A549 (cell line): ENCODE results near the gene CPTP. TPM values are rescaled to one million over a fixed set of nuclear protein-coding genes. Genes with fewer than 3 reads are reported as not detected.

Source experiments
- ATAC-seq, 2 experiments: fragments of 200-7000 bp in 1 of 2; fragments of >200 bp in 1 of 2; cut with Nextera tagmentation in 1 of 2; cut with Tn5 transposase in 1 of 2; 3 replicates each; pipeline versions ENCODE4 v1.8.0 to v1.9.1; 2018 to 2020; ENCODE audit warnings: mild to moderate bottlenecking in 1 of 2, moderate library complexity in 1 of 2
- CTCF ChIA-PET: fragments of 300-600 bp; sonication (Branson Sonifier 250); formaldehyde crosslinking; extraction: SDS; loops from one replicate; lab custom pipeline; 2021; ENCODE audit warnings: antibody characterized with exemption, inconsistent platforms; lab: Yijun Ruan, JAX
- POLR2A ChIA-PET: fragments of 350-600 bp; formaldehyde crosslinking; extraction: SDS; loops from one replicate; lab custom pipeline; 2021; ENCODE audit warnings: antibody characterized with exemption, inconsistent platforms; lab: Yijun Ruan, JAX
- DNase-seq, 2 experiments: peaks; one replicate each; pipeline versions ENCODE4 v3.0.0 to v3.0.0-alpha.2; 2011 to 2016; ENCODE audit warnings: low read depth in 1 of 2, low spot score in 1 of 2
- FAIRE-seq: peaks from 2 replicates; lab custom pipeline; 2011; peaks lifted over from hg19 to GRCh38; lab: Jason Lieb, UNC
- H3K27ac ChIP-seq, 2 experiments: fragments of >200 bp; sonication (Bioruptor Twin); formaldehyde crosslinking; 3 replicates each; pipeline ENCODE4 v1.5.1; 2016 to 2017
- H3K4me1 ChIP-seq: fragments of >200 bp; sonication (Bioruptor Twin); formaldehyde crosslinking; 3 replicates; pipeline ENCODE4 v1.6.1; 2016
- H3K4me2 ChIP-seq: fragments of >200 bp; sonication (Bioruptor Twin); formaldehyde crosslinking; 3 replicates; pipeline ENCODE4 v1.6.1; 2016
- H3K4me3 ChIP-seq: fragments of >200 bp; sonication (Bioruptor Twin); formaldehyde crosslinking; 3 replicates; pipeline ENCODE4 v1.5.1; 2016
- H3K9me3 ChIP-seq: fragments of >200 bp; sonication (Bioruptor Twin); formaldehyde crosslinking; 3 replicates; pipeline ENCODE4 v1.6.1; 2016
- ATOH8 ChIP-seq: fragments of 250-450 bp; sonication (Bioruptor Pico); IDR thresholded peaks from 2 replicates; pipeline ENCODE4 v1.5.0; 2020; ENCODE audit warnings: low read depth, mild to moderate bottlenecking, moderate library complexity
- BCL3 ChIP-seq: fragments of >200 bp; sonication (Bioruptor Twin); formaldehyde crosslinking; IDR thresholded peaks from 3 replicates; pipeline ENCODE4 v1.6.1; 2016
- BHLHE40 ChIP-seq: IDR thresholded peaks from 2 replicates; pipeline ENCODE4 v1.6.1; 2012; ENCODE audit warnings: low read depth, low read length, inconsistent platforms
- CBX2 ChIP-seq: fragments of 200-600 bp; sonication (generic); IDR thresholded peaks from 2 replicates; pipeline ENCODE4 v1.6.1; 2016; ENCODE audit warnings: low read depth, mild to moderate bottlenecking, borderline replicate concordance
- CHD2 ChIP-seq: fragments of 150-350 bp; IDR thresholded peaks from 2 replicates; pipeline ENCODE4 v1.6.1; 2014; ENCODE audit warnings: low read length; ENCODE audit not compliant: partially characterized antibody
- CHD4 ChIP-seq: fragments of 200-600 bp; sonication (generic); IDR thresholded peaks from 2 replicates; pipeline ENCODE4 v1.6.1; 2016; ENCODE audit warnings: antibody characterized with exemption, mild to moderate bottlenecking, borderline replicate concordance
- CTCF ChIP-seq: fragments of >200 bp; sonication (Bioruptor Twin); formaldehyde crosslinking; IDR thresholded peaks from 3 replicates; pipeline ENCODE4 v1.5.1; 2016
- EHF ChIP-seq: fragments of 250-450 bp; sonication (Bioruptor Pico); IDR thresholded peaks from 2 replicates; pipeline ENCODE4 v1.5.0; 2020; ENCODE audit warnings: mild to moderate bottlenecking
- EHMT2 ChIP-seq: fragments of 200-600 bp; sonication (generic); IDR thresholded peaks from 2 replicates; pipeline ENCODE4 v1.6.1; 2016; ENCODE audit warnings: antibody characterized with exemption, low read depth, mild to moderate bottlenecking, moderate library complexity
- ESRRA ChIP-seq: fragments of 150-350 bp; IDR thresholded peaks from 2 replicates; pipeline ENCODE4 v1.6.1; 2014; ENCODE audit warnings: mild to moderate bottlenecking, low read length, borderline replicate concordance
- FOSB ChIP-seq: fragments of 250-450 bp; sonication (Bioruptor Pico); IDR thresholded peaks from 2 replicates; pipeline ENCODE4 v1.5.0; 2020; ENCODE audit warnings: mild to moderate bottlenecking, moderate library complexity
- FOSL2 ChIP-seq, 2 experiments: fragments of 450-650 bp in 1 of 2; fragments of >200 bp in 1 of 2; sonication (Bioruptor Twin) in 1 of 2; formaldehyde crosslinking; IDR thresholded peaks; 2 replicates each; pipeline versions ENCODE4 v1.5.0 to v1.6.1; 2016 to 2020; ENCODE audit warnings: mild to moderate bottlenecking in 1 of 2, moderate library complexity in 1 of 2
- HDAC2 ChIP-seq: fragments of 200-600 bp; sonication (generic); IDR thresholded peaks from 2 replicates; pipeline ENCODE4 v1.6.1; 2016
- HES2 ChIP-seq: fragments of >200 bp; sonication (Bioruptor Twin); formaldehyde crosslinking; IDR thresholded peaks from 2 replicates; pipeline ENCODE4 v1.6.1; 2016
- HEYL ChIP-seq: fragments of 250-450 bp; sonication (Bioruptor Pico); IDR thresholded peaks from 2 replicates; pipeline ENCODE4 v1.8.0; 2021; ENCODE audit warnings: mild to moderate bottlenecking, moderate library complexity
- HOXB5 ChIP-seq: fragments of 250-450 bp; sonication (Bioruptor Pico); IDR thresholded peaks from 2 replicates; pipeline ENCODE4 v1.5.0; 2020; ENCODE audit warnings: mild to moderate bottlenecking, moderate library complexity
- KDM1A ChIP-seq: fragments of 200-600 bp; sonication (generic); IDR thresholded peaks from 2 replicates; pipeline ENCODE4 v1.6.1; 2016; ENCODE audit warnings: low read depth, mild to moderate bottlenecking
- MAZ ChIP-seq: fragments of 150-350 bp; IDR thresholded peaks from 2 replicates; pipeline ENCODE4 v1.6.1; 2014; ENCODE audit warnings: antibody characterized with exemption, low read depth, low read length, borderline replicate concordance
- MYC ChIP-seq: IDR thresholded peaks from 2 replicates; pipeline ENCODE4 v1.6.1; 2012; ENCODE audit warnings: mild to moderate bottlenecking, inconsistent platforms, low read length, improper control_type of control experiment, borderline replicate concordance
- POLR2A ChIP-seq: IDR thresholded peaks from 2 replicates; pipeline ENCODE4 v1.6.1; 2012; ENCODE audit warnings: mild to moderate bottlenecking, low read length
- RFX5 ChIP-seq: fragments of 450-650 bp; IDR thresholded peaks from 2 replicates; pipeline ENCODE4 v1.7.1; 2014; ENCODE audit warnings: antibody characterized with exemption, mild to moderate bottlenecking, moderate library complexity
- SMC3 ChIP-seq: fragments of >200 bp; sonication (Bioruptor Twin); formaldehyde crosslinking; IDR thresholded peaks from 3 replicates; pipeline ENCODE4 v1.6.1; 2018; ENCODE audit warnings: inconsistent platforms
- ZC3H11A ChIP-seq: fragments of 450-650 bp; IDR thresholded peaks from 2 replicates; pipeline ENCODE4 v1.6.1; 2014; ENCODE audit warnings: antibody characterized with exemption, mild to moderate bottlenecking
- ZNF302 ChIP-seq: fragments of 250-450 bp; sonication (Bioruptor Pico); IDR thresholded peaks from 2 replicates; pipeline ENCODE4 v1.9.0; 2021; ENCODE audit warnings: inconsistent platforms, mild to moderate bottlenecking, moderate library complexity
- ZSCAN20 ChIP-seq: fragments of 250-450 bp; sonication (Bioruptor Pico); IDR thresholded peaks from 2 replicates; pipeline ENCODE4 v1.8.0; 2022; ENCODE audit warnings: mild to moderate bottlenecking, moderate library complexity
- WGBS: methylation state at CpG from one replicate; pipeline ENCODE4 v1.1.6; 2017; ENCODE audit errors: missing lambda C conversion rate; 5-methylcytosine and 5-hydroxymethylcytosine counted together
- polyA plus RNA-seq, 4 experiments: library from polyadenylated mRNA; depleted of rRNA in 3 of 4; stranded (reverse); fragments of >200 nt; fragmentation: RNase III in 1 of 4; extraction: RNeasy Plus Mini Kit Qiagen cat#74134 plus additional on column Dnase treatment in 1 of 4; gene quantifications; 2 replicates in 3 of 4; 3 replicates in 1 of 4; pipeline ENCODE4 v1.2.3, GENCODE V29; 2011 to 2017

Gene CPTP
- polyA plus RNA-seq, 2 of the 4 experiments (the other 2 are of a cell fraction), result 4.3 to 11.9 TPM

- POLR2A ChIA-PET, result interaction anchor here (0.7 kb wide), 1 partner anchor 9 kb away, joined by 3 read pairs; no protein-coding TSS in a partner anchor
- H3K4me2 ChIP-seq, result no peak overlapping the region
- TF ChIP-seq CHD2 (no peak), RFX5 (no peak), MYC (no peak), ZC3H11A (no peak), ATOH8 (CRISPR knock-in tag) (no peak), HES2 (no peak), BCL3 (no peak), MAZ (no peak), SMC3 (no peak), ZNF302 (CRISPR knock-in tag) (no peak), BHLHE40 (no peak), KDM1A (no peak), POLR2A (no peak), CBX2 (no peak)
- DNase-seq, result no peak
- no peak for FAIRE-seq
- 89% methylated on average over 7 of the region's 21 CpGs for WGBS
- peaks cover 8% of the 10 kb centered on the region; the same call in 2 of the 3 replicates for H3K4me1 ChIP-seq
- H3K4me3 ChIP-seq, result no peak overlapping the region
- H3K27ac ChIP-seq, result no peak overlapping the region
- ATAC-seq, result no peak
- CTCF ChIA-PET, result interaction anchor here (1.7 to 2.8 kb wide), 3 partner anchors 9 to 36 kb away, joined by 6 to 22 read pairs (median 6); no protein-coding TSS in a partner anchor
- H3K9me3 ChIP-seq, result no peaks in the 10 kb centered on the region
These were observed 11.2 kb downstream of the CPTP start for GRCh38 chr1:1335792-1336248.

- H3K4me3 ChIP-seq, result no peak overlapping the region
- ATAC-seq (no peak), FAIRE-seq (no peak), DNase-seq (no peak)
- H3K4me1 ChIP-seq, result peaks cover 1% of the 10 kb centered on the region; the same call in 2 of the 3 replicates
- TF ChIP-seq CTCF (no peak), CHD4 (no peak), FOSB (CRISPR knock-in tag) (no peak), EHMT2 (no peak), ESRRA (no peak), SMC3 (no peak), HDAC2 (no peak), HOXB5 (CRISPR knock-in tag) (no peak), FOSL2 (IDR thresholded peaks at IDR 0.05) (no peak), FOSL2 (CRISPR knock-in tag; IDR thresholded peaks at IDR 0.05) (no peak), HEYL (no peak), ZSCAN20 (no peak), HES2 (no peak), KDM1A (no peak), EHF (no peak)
- POLR2A ChIA-PET, result interaction anchor here (0.7 kb wide), 1 partner anchor 8 kb away, joined by 3 read pairs; no protein-coding TSS in a partner anchor
- no CpG with 5 or more reads among the region's 26 CpGs for WGBS
- H3K9me3 ChIP-seq, result no peaks in the 10 kb centered on the region
- CTCF ChIA-PET, result interaction anchor here (1.7 to 2.8 kb wide), 3 partner anchors 9 to 36 kb away, joined by 6 to 22 read pairs (median 6); no protein-coding TSS in a partner anchor
- no peak overlapping the region for H3K4me2 ChIP-seq
- H3K27ac ChIP-seq, result no peak overlapping the region
These were observed 11.8 kb downstream of the CPTP start for GRCh38 chr1:1336446-1336845.
